OCI-LY3 (cell line): Measurements from ENCODE around the gene MMP7.

Experiments
- H2AFZ ChIP-seq: fragments of 200-600, 300-600 bp; shearing (Covaris generic); 2 replicates; pipeline ENCODE4 v1.6.0; 2014; ENCODE audit warnings: antibody characterized with exemption, low read depth, low read length
- H3K27ac ChIP-seq: fragments of 200-600, 300-600 bp; sonication (generic); 2 replicates; pipeline ENCODE4 v1.5.1; 2014; ENCODE audit warnings: mild to moderate bottlenecking, low read length, moderate library complexity, mixed read lengths
- H3K27me3 ChIP-seq: fragments of 200-600, 300-600 bp; sonication (generic); 2 replicates; pipeline ENCODE4 v1.6.1; 2014; ENCODE audit warnings: low read depth, low read length, mixed read lengths
- H3K36me3 ChIP-seq: fragments of 200-600, 300-600 bp; sonication (generic); replicated peaks from 2 replicates; pipeline ENCODE3; 2014; ENCODE audit warnings: low read depth, low read length, mixed read lengths
- H3K4me1 ChIP-seq: fragments of 300-600, 200-600 bp; sonication (generic); 2 replicates; pipeline ENCODE4 v1.6.1; 2014; ENCODE audit warnings: low read length, mixed read lengths
- H3K4me2 ChIP-seq: fragments of 200-600, 300-600 bp; sonication (generic); 2 replicates; pipeline ENCODE4 v1.6.1; 2014; ENCODE audit warnings: low read length, mixed read lengths
- H3K4me3 ChIP-seq: fragments of 300-600, 200-600 bp; sonication (generic); 2 replicates; pipeline ENCODE4 v1.5.1; 2014; ENCODE audit warnings: antibody characterized with exemption, mild to moderate bottlenecking, low read length, moderate library complexity
- H3K79me2 ChIP-seq: fragments of 300-600, 200-600 bp; shearing (Covaris generic); 2 replicates; pipeline ENCODE4 v1.6.1; 2014; ENCODE audit warnings: mild to moderate bottlenecking, low read length, mixed read lengths
- H3K9ac ChIP-seq: fragments of 300-600, 200-600 bp; shearing (Covaris generic); 2 replicates; pipeline ENCODE4 v1.6.0; 2014; ENCODE audit warnings: mild to moderate bottlenecking, low read length, moderate library complexity
- H3K9me3 ChIP-seq: fragments of 200-600, 300-600 bp; shearing (Covaris generic); 2 replicates; pipeline ENCODE4 v1.6.1; 2014; ENCODE audit warnings: low read length, mixed read lengths; ENCODE audit not compliant: insufficient read depth
- H4K20me1 ChIP-seq: fragments of 200-600, 300-600 bp; sonication (generic); 2 replicates; pipeline ENCODE4 v1.6.1; 2016; ENCODE audit warnings: low read length, mixed read lengths; ENCODE audit not compliant: insufficient read depth
- EZH2phosphoT487 ChIP-seq: fragments of 200-600 bp; shearing (Covaris generic); IDR thresholded peaks from 2 replicates; pipeline ENCODE4 v1.6.1; 2018; ENCODE audit warnings: antibody characterized with exemption, mixed run types, low read depth
- TF ChIP-seq, protein P1 (sequence below): fragments of 200-600, 300-600 bp; sonication (generic); IDR thresholded peaks from 2 replicates; pipeline ENCODE4 v1.5.1; 2014; ENCODE audit warnings: antibody characterized with exemption, low read length, low read depth

Gene MMP7

GRCh38 chr11:102575012-102575411 is 44.5 kb upstream of the MMP7 start:
- Histone ChIP-seq H3K9me3 (no peaks in the 10 kb centered on the region), H3K4me3 (no peak overlapping the region), H3K4me2 (no peak overlapping the region), H3K79me2 (no peaks in the 10 kb centered on the region), H2AFZ (no peak overlapping the region), H3K9ac (no peak overlapping the region), H3K27ac (no peak overlapping the region), H3K36me3 (no peaks in the 10 kb centered on the region), H3K4me1 (peaks cover 24% of the 10 kb centered on the region), H4K20me1 (no peaks in the 10 kb centered on the region), H3K27me3 (peaks cover 3% of the 10 kb centered on the region; the same call in 1 of the 2 replicates)
- no peak for TF ChIP-seq EZH2phosphoT487
- TF ChIP-seq, protein P1, sequence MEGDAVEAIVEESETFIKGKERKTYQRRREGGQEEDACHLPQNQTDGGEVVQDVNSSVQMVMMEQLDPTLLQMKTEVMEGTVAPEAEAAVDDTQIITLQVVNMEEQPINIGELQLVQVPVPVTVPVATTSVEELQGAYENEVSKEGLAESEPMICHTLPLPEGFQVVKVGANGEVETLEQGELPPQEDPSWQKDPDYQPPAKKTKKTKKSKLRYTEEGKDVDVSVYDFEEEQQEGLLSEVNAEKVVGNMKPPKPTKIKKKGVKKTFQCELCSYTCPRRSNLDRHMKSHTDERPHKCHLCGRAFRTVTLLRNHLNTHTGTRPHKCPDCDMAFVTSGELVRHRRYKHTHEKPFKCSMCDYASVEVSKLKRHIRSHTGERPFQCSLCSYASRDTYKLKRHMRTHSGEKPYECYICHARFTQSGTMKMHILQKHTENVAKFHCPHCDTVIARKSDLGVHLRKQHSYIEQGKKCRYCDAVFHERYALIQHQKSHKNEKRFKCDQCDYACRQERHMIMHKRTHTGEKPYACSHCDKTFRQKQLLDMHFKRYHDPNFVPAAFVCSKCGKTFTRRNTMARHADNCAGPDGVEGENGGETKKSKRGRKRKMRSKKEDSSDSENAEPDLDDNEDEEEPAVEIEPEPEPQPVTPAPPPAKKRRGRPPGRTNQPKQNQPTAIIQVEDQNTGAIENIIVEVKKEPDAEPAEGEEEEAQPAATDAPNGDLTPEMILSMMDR = no peak

DNA sequence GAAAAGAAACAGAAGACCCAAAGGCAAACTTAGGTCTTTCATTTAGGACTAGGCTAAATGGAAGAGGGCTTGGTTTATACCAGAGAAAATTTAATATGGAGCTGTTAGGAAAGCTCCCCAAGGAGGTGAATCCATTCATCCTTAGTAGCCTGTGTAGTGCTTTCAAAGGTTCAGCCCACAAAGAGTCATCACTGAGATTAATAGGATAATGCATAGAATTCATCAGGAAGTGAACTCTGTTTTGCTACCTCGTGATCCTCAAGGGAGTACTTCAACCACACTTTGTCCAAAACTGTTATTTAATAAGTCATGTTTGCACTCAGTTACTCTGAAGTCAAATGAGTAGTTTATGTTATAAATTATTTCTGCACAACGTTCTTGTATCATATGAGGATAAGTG is 43.3 kb upstream of the MMP7 start:
- TF ChIP-seq EZH2phosphoT487 = no peak
- TF ChIP-seq, protein P1 = no peak

DNA sequence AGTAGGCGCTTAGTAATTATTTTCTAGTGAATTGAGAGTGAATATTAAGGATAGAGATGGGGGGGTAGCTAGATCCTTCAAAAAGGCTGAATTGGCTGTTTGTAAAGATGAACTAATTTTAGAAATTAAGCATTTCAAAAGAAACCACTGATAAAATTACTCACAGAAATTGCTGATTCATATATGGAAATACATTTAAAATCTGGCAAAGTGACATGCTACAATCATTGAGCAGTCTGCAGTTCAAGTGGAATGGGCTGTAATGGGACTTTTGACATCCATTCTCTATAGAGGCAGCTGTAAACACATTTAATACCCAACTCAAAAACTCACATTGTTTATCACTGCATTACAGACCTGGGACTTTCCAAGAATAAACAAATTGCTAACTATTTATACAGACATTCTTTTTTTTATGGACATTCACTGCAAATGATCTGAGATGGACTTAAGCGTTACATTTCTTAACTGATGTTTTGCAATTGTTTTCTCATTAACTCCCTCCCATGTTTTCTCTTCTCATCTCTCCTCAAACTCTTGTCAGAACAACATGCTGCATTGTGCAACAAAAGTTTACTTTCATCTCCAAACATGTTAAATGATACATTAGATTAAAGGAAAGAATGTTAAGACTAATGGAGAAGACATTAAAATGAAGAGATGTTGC is 42.1 kb upstream of the MMP7 start:
- H2AFZ ChIP-seq = no peak overlapping the region
- H3K9ac ChIP-seq = no peak overlapping the region
- no peaks in the 10 kb centered on the region for H3K79me2 ChIP-seq
- no peaks in the 10 kb centered on the region for H3K36me3 ChIP-seq
- H3K4me3 ChIP-seq = no peak overlapping the region
- peaks cover 20% of the 10 kb centered on the region for H3K4me1 ChIP-seq
- no peak for TF ChIP-seq EZH2phosphoT487
- TF ChIP-seq, protein P1 = no peak
- H3K27me3 ChIP-seq = peaks cover 3% of the 10 kb centered on the region; the same call in 1 of the 2 replicates
- no peaks in the 10 kb centered on the region for H4K20me1 ChIP-seq
- H3K27ac ChIP-seq = no peak overlapping the region
- no peak overlapping the region for H3K4me2 ChIP-seq
- no peaks in the 10 kb centered on the region for H3K9me3 ChIP-seq

More for the DNA sequence above, 43.3 kb upstream of the MMP7 start:
- Histone ChIP-seq H3K27ac (no peak overlapping the region), H3K27me3 (peaks cover 3% of the 10 kb centered on the region; the same call in 1 of the 2 replicates), H3K79me2 (no peaks in the 10 kb centered on the region), H4K20me1 (no peaks in the 10 kb centered on the region), H2AFZ (no peak overlapping the region), H3K9ac (no peak overlapping the region), H3K9me3 (no peaks in the 10 kb centered on the region), H3K4me1 (peaks cover 22% of the 10 kb centered on the region), H3K36me3 (no peaks in the 10 kb centered on the region), H3K4me3 (no peak overlapping the region), H3K4me2 (no peak overlapping the region)

- no peak for TF ChIP-seq EZH2phosphoT487
- TF ChIP-seq, protein P1 = no peak
- H3K4me2 ChIP-seq = no peak overlapping the region
- peaks cover 3% of the 10 kb centered on the region; the same call in 1 of the 2 replicates for H3K9me3 ChIP-seq
- H3K27me3 ChIP-seq = no peaks in the 10 kb centered on the region
- H3K4me1 ChIP-seq = peaks cover 16% of the 10 kb centered on the region
- no peak overlapping the region for H3K4me3 ChIP-seq
- no peaks in the 10 kb centered on the region for H4K20me1 ChIP-seq
- no peaks in the 10 kb centered on the region for H3K36me3 ChIP-seq
- H3K27ac ChIP-seq = no peak overlapping the region
- no peak overlapping the region for H2AFZ ChIP-seq
- no peaks in the 10 kb centered on the region for H3K79me2 ChIP-seq
- H3K9ac ChIP-seq = no peak overlapping the region
Measured at GRCh38 chr11:102568851-102569250, 38.3 kb upstream of the MMP7 start.
